HG03066 (cell line): ENCODE results near the gene UBR2.
"Not testable (repeated sequence)": the region's sequence is repeated elsewhere in the genome, so short reads cannot be mapped to it uniquely, and the experiment has no call there.

ENCODE experiments used
- ATAC-seq: cut with Tn5 transposase; IDR thresholded peaks from one replicate; pipeline ENCODE4 v1.9.1; 2021; ENCODE audit warnings: low read depth; ENCODE audit not compliant: unreplicated experiment

Gene UBR2

GRCh38 chr6:42689371-42689770 lies 125.5 kb downstream of the UBR2 start:
- no peak for ATAC-seq

- no peak for ATAC-seq
These were observed 126.4 kb downstream of the UBR2 start for GRCh38 chr6:42690151-42690702.

GRCh38 chr6:42690872-42691271 lies 127.0 kb downstream of the UBR2 start:
- ATAC-seq = no peak

- ATAC-seq = no peak
These were observed 128.5 kb downstream of the UBR2 start for GRCh38 chr6:42692137-42692911.

GRCh38 chr6:42693725-42694323 lies 130.0 kb downstream of the UBR2 start:
- no peak for ATAC-seq

- ATAC-seq = no peak
These were observed 130.8 kb downstream of the UBR2 start for GRCh38 chr6:42694586-42694985.

- ATAC-seq = no peak
These were observed 132.9 kb downstream of the UBR2 start for GRCh38 chr6:42696526-42697267.

- ATAC-seq = no peak
These were observed 133.4 kb downstream of the UBR2 start for GRCh38 chr6:42697268-42697655.

GRCh38 chr6:42698217-42698616 lies 134.4 kb downstream of the UBR2 start:
- no peak for ATAC-seq

GRCh38 chr6:42702200-42702599 lies 138.4 kb downstream of the UBR2 start:
- no peak for ATAC-seq

GRCh38 chr6:42702786-42703185 lies 139.0 kb downstream of the UBR2 start:
- not testable (repeated sequence) for ATAC-seq

GRCh38 chr6:42704251-42704936 lies 140.6 kb downstream of the UBR2 start:
- no peak for ATAC-seq

- ATAC-seq = no peak
These were observed 141.1 kb downstream of the UBR2 start for GRCh38 chr6:42704937-42705374.

- ATAC-seq = no peak
These were observed 143.8 kb downstream of the UBR2 start for GRCh38 chr6:42707595-42707994.

- no peak for ATAC-seq
These were observed 144.3 kb downstream of the UBR2 start for GRCh38 chr6:42708096-42708495.

GRCh38 chr6:42709871-42710270 lies 146.0 kb downstream of the UBR2 start:
- ATAC-seq = no peak

GRCh38 chr6:42710316-42710715 lies 146.5 kb downstream of the UBR2 start:
- ATAC-seq = no peak

GRCh38 chr6:42711930-42712329 lies 148.1 kb downstream of the UBR2 start:
- ATAC-seq = no peak

GRCh38 chr6:42714098-42714761 lies 150.4 kb downstream of the UBR2 start:
- no peak for ATAC-seq

- no peak for ATAC-seq
These were observed 152.0 kb downstream of the UBR2 start for GRCh38 chr6:42715871-42716270.
